Kidney epithelial cell (primary cell): Measurements from ENCODE around the gene FAM193B. TPM values are rescaled to one million over a fixed set of nuclear protein-coding genes. Genes with fewer than 3 reads are reported as not detected.

Experiments
- DNase-seq: peaks from one replicate; pipeline ENCODE4 v3.0.0-alpha.2; 2010; ENCODE audit warnings: low read depth
- H3K27me3 ChIP-seq: 2 replicates; pipeline ENCODE4 v1.6.0; 2011; ENCODE audit warnings: low read length; ENCODE audit not compliant: control insufficient read depth, insufficient read depth
- H3K36me3 ChIP-seq: 2 replicates; pipeline ENCODE4 v1.5.1; 2011; ENCODE audit warnings: low read length; ENCODE audit not compliant: control insufficient read depth, insufficient read depth
- H3K4me3 ChIP-seq: 2 replicates; pipeline ENCODE4 v1.5.1; 2011; ENCODE audit warnings: low read depth, mild to moderate bottlenecking, control low read depth, low read length
- CTCF ChIP-seq: IDR thresholded peaks from 2 replicates; pipeline ENCODE4 v1.5.1; 2011; ENCODE audit warnings: mild to moderate bottlenecking, moderate library complexity, low read length, control low read depth, inconsistent platforms; ENCODE audit not compliant: insufficient read depth, poor library complexity, severe bottlenecking
- total RNA-seq: library from RNA; depleted of rRNA; stranded (reverse); fragments of >200 nt; gene quantifications from 2 replicates; pipeline ENCODE4 v1.2.3, GENCODE V29; 2015

Gene FAM193B
- total RNA-seq, 1 donor from 2014 or later: 29.5 TPM

GRCh38 chr5:177470759-177471536 is 83.4 kb downstream of the FAM193B start:
- TF ChIP-seq CTCF: no peak
- Histone ChIP-seq H3K36me3 (peaks cover 6% of the 10 kb centered on the region), H3K4me3 (no peak overlapping the region), H3K27me3 (no peaks in the 10 kb centered on the region)
- DNase-seq: no peak

Other genes starting within 250 kb of the FAM193B start
- gene MXD3, start 242.7 kb downstream of the FAM193B start, total RNA-seq: 3.4 and 6.6 TPM in 2 replicates
- gene LMAN2, start 202.9 kb downstream of the FAM193B start, total RNA-seq: 279 and 308 TPM in 2 replicates
- gene RGS14, start 196.6 kb downstream of the FAM193B start, total RNA-seq: 14.5 and 22.9 TPM in 2 replicates
- not detected in 2 replicates for gene SLC34A1, start 170.1 kb downstream of the FAM193B start, total RNA-seq
- gene PFN3, start 153.9 kb downstream of the FAM193B start, total RNA-seq: not detected in 2 replicates
- gene F12, start 145.0 kb downstream of the FAM193B start, total RNA-seq: 4.0 and 5.1 TPM in 2 replicates
- 34.9 and 46.4 TPM in 2 replicates for gene GRK6, start 127.9 kb downstream of the FAM193B start, total RNA-seq
- gene PRR7, start 107.7 kb downstream of the FAM193B start, total RNA-seq: 5.8 and 10.3 TPM in 2 replicates
- 429 and 434 TPM in 2 replicates for gene DBN1, start 80.9 kb downstream of the FAM193B start, total RNA-seq
- 467 and 551 TPM in 2 replicates for gene PDLIM7, start 57.0 kb downstream of the FAM193B start, total RNA-seq
- 1.1 TPM in 2 replicates for gene DOK3, start 44.7 kb downstream of the FAM193B start, total RNA-seq
- 151 and 191 TPM in 2 replicates for gene DDX41, start 37.6 kb downstream of the FAM193B start, total RNA-seq
- gene TMED9, start 37.6 kb upstream of the FAM193B start, total RNA-seq: 163 and 175 TPM in 2 replicates
- gene B4GALT7, start 45.6 kb upstream of the FAM193B start, total RNA-seq: 40.7 and 46.5 TPM in 2 replicates
- gene FAM153A, start 228.3 kb upstream of the FAM193B start, total RNA-seq: 0.41 TPM in 1 of 2 replicates, not detected in the other